ENCODE data around the gene TMEM272. TPM values are rescaled to one million over a fixed set of nuclear protein-coding genes. Genes with fewer than 3 reads are reported as not detected.

The TMEM272 gene
- total and polyA plus RNA-seq, 9 of the 15 experiments (the other 6 are each of a cell fraction or from before 2014, with no cell fraction given) = 0.04 to 0.16 (median 0.06) TPM; not detected in 2

DNA sequence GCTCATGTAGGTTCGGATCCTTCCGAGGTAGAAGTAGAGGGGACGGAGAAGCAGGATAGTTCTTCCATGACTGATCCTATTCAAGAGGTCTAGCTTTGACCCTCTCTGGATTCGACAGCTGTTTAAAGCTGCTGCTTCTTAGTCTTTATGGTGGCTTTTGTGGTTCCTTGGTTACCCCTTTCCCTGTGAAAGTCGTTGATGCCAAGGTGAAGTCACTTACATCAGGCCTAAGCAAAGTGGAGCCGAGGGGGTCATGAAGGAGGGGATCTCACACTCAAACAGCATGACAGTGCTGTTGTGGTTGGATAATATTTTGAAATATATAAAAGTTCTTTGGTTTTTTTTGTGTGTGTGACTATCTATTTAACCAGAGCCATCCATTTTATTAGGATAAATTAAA is 24.9 kb upstream of the TMEM272 start:
- CTCF ChIA-PET (ENCODE audit: low intra/inter-chr PET ratio) = no interaction called here
- Histone ChIP-seq H3K4me2 (ENCODE audit: insufficient read depth, low read length) (no peak overlapping the region), H3K9me1 (ENCODE audit: control insufficient read depth, insufficient read depth, low read length) (no peaks in the 10 kb centered on the region), H3K9ac (ENCODE audit: insufficient read depth in 1 of 2, low read depth in 2 of 2, low read length in 2 of 2) (no peak overlapping the region), H2AFZ (ENCODE audit: low read depth, low read length) (no peak overlapping the region), H3K9me3 (replicated peaks; ENCODE audit: control insufficient read depth, insufficient read depth, low read depth, low read length) (no peaks in the 10 kb centered on the region), H3K36me3 (ENCODE audit: control insufficient read depth, insufficient read depth, low read length) (no peaks in the 10 kb centered on the region), H3K27me3 (ENCODE audit: control insufficient read depth in 2 of 2, insufficient read depth in 2 of 2, low read length in 2 of 2) (no peaks in the 10 kb centered on the region), H3K4me3 (no peak overlapping the region), H4K20me1 (replicated peaks; ENCODE audit: control insufficient read depth, insufficient read depth, low read length) (no peaks in the 10 kb centered on the region), H3K79me2 (ENCODE audit: control insufficient read depth, insufficient read depth, low read length) (no peaks in the 10 kb centered on the region), H3K27ac (ENCODE audit: extremely low read depth, low read depth, low read length) (no peak overlapping the region), H3K4me1 (replicated peaks in 1 of 2; ENCODE audit: control insufficient read depth in 2 of 2, insufficient read depth in 2 of 2, low read length in 2 of 2) (no peaks in the 10 kb centered on the region)
- TF ChIP-seq CHD1 (IDR thresholded peaks at IDR 0.05; ENCODE audit: low read length) (no peak), HMG20A (CRISPR knock-in tag; conservative IDR thresholded peaks at IDR 0.05) (no peak), ARID1B (IDR thresholded peaks at IDR 0.05) (no peak), ZC3H4 (CRISPR knock-in tag; IDR thresholded peaks at IDR 0.05; ENCODE audit: borderline replicate concordance) (no peak), ZNF699 (CRISPR knock-in tag; IDR thresholded peaks at IDR 0.05; ENCODE audit: insufficient replicate concordance) (no peak), PHF20 (IDR thresholded peaks at IDR 0.05; ENCODE audit: partially characterized antibody) (no peak)
- TF ChIP-seq, protein P1, sequence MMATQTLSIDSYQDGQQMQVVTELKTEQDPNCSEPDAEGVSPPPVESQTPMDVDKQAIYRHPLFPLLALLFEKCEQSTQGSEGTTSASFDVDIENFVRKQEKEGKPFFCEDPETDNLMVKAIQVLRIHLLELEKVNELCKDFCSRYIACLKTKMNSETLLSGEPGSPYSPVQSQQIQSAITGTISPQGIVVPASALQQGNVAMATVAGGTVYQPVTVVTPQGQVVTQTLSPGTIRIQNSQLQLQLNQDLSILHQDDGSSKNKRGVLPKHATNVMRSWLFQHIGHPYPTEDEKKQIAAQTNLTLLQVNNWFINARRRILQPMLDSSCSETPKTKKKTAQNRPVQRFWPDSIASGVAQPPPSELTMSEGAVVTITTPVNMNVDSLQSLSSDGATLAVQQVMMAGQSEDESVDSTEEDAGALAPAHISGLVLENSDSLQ (IDR thresholded peaks at IDR 0.05) = no peak
- TF ChIP-seq, protein P2, sequence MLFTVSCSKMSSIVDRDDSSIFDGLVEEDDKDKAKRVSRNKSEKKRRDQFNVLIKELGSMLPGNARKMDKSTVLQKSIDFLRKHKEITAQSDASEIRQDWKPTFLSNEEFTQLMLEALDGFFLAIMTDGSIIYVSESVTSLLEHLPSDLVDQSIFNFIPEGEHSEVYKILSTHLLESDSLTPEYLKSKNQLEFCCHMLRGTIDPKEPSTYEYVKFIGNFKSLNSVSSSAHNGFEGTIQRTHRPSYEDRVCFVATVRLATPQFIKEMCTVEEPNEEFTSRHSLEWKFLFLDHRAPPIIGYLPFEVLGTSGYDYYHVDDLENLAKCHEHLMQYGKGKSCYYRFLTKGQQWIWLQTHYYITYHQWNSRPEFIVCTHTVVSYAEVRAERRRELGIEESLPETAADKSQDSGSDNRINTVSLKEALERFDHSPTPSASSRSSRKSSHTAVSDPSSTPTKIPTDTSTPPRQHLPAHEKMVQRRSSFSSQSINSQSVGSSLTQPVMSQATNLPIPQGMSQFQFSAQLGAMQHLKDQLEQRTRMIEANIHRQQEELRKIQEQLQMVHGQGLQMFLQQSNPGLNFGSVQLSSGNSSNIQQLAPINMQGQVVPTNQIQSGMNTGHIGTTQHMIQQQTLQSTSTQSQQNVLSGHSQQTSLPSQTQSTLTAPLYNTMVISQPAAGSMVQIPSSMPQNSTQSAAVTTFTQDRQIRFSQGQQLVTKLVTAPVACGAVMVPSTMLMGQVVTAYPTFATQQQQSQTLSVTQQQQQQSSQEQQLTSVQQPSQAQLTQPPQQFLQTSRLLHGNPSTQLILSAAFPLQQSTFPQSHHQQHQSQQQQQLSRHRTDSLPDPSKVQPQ (CRISPR knock-in tag; IDR thresholded peaks at IDR 0.05; ENCODE audit: borderline replicate concordance) = no peak
- TF ChIP-seq, protein P3, sequence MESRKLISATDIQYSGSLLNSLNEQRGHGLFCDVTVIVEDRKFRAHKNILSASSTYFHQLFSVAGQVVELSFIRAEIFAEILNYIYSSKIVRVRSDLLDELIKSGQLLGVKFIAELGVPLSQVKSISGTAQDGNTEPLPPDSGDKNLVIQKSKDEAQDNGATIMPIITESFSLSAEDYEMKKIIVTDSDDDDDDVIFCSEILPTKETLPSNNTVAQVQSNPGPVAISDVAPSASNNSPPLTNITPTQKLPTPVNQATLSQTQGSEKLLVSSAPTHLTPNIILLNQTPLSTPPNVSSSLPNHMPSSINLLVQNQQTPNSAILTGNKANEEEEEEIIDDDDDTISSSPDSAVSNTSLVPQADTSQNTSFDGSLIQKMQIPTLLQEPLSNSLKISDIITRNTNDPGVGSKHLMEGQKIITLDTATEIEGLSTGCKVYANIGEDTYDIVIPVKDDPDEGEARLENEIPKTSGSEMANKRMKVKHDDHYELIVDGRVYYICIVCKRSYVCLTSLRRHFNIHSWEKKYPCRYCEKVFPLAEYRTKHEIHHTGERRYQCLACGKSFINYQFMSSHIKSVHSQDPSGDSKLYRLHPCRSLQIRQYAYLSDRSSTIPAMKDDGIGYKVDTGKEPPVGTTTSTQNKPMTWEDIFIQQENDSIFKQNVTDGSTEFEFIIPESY (CRISPR knock-in tag; IDR thresholded peaks at IDR 0.05) = no peak
- DNase-seq (ENCODE audit: extremely low read depth in 1 of 4, low spot score in 3 of 4) (no peak), FAIRE-seq (no peak), ATAC-seq (no peak)
- intact Hi-C loops (cut with micrococcal nuclease) (no loop called here), in situ Hi-C loops (cut with MboI) (no loop called here)
- BruUV-seq (replicated peaks) = no TSS peak
- 56% methylated on average over 6 of the region's 6 CpGs for WGBS (ENCODE audit: insufficient coverage, low coverage, missing lambda C conversion rate)
- POLR2A ChIA-PET = no interaction called here
